GM21447 (cell line): ENCODE data around the gene PPFIBP2.

Experiments used
- ATAC-seq: cut with Tn5 transposase; IDR thresholded peaks from one replicate; pipeline ENCODE4 v1.9.1; 2021; ENCODE audit not compliant: unreplicated experiment

The PPFIBP2 gene

DNA sequence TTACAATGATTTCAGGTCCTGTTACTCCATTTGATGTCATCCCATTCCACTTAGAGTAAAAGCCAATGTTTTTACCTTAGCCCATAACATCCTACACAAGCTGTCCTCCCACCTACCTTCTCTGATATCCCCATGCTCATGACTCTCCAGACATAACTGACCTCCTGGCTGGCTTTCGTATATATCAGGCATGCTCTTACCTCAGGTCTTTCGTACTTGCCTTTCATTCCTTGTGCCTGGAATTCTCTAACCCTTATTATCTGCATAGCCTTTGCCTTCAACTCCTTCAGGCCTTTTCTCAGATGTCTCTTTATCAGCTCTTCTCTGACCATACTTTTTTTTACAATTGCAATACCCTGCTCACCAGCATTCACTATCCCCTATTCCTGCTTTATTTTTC lies 169.8 kb downstream of the PPFIBP2 start:
- no peak for ATAC-seq

DNA sequence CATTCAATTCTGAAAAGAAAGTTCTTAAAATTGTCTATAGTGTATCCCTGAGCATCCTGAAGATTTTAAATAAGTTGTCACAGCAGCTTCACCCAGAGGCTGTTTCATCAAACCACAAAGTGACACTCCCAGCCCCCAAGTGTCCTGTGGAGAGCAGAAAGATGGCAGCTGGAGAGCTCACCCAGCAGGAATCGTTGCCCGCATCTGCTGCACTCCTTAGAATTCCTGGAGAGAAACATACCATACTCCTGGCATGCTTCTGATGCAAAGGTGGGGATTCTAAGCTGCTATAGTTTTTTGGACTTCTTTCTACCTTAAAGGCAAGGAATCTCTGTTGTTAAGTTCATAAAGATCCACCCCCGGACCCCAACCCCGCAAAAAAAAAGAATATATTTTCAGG lies 173.0 kb downstream of the PPFIBP2 start:
- ATAC-seq, result no peak

DNA sequence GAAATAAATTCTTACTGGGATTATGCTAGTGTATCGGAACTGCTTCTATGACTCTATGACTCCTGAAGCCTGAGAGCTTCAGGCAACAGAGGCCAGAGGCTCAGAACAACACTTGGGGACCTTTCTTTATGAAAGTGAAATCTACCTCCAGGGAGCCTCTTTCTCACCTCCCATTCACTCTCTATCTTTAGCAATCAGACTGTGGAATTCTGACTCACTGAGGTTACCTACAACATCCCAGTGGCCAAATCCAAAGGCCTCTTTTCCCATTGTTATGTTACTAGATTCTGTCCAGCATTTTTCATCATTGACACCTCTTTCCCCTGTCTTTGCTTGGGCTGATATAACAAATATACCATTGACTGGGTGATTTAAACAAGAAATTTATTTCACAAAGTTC lies 173.6 kb downstream of the PPFIBP2 start:
- ATAC-seq, result no peak

GRCh38 chr11:7688238-7688826 lies 174.5 kb downstream of the PPFIBP2 start:
- no peak for ATAC-seq

DNA sequence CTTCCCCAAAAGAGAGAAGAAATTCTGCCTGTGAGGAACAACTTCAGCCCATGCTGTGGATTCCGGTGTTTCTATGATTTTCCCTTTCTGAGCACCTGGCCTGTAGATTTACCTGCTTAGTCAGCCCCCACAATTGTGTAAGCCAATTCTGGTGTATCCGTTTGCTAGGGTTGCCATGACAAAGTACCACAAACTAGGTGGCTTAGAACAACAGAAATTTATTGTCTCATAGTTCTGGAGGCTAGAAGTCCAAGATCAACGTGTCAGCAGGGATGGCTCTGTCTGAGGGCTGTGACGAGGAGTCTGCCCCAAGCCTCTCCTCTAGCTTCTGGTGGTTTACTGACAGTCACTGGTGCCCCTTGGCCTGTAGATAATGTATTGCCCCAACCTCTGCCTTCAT lies 175.4 kb downstream of the PPFIBP2 start:
- no peak for ATAC-seq

GRCh38 chr11:7690648-7691047 lies 176.8 kb downstream of the PPFIBP2 start:
- no peak for ATAC-seq

GRCh38 chr11:7691759-7692350 lies 178.1 kb downstream of the PPFIBP2 start:
- ATAC-seq, result no peak

GRCh38 chr11:7692426-7692825 lies 178.6 kb downstream of the PPFIBP2 start:
- ATAC-seq, result no peak

- no peak for ATAC-seq
These were observed 180.4 kb downstream of the PPFIBP2 start for GRCh38 chr11:7694235-7694634.

DNA sequence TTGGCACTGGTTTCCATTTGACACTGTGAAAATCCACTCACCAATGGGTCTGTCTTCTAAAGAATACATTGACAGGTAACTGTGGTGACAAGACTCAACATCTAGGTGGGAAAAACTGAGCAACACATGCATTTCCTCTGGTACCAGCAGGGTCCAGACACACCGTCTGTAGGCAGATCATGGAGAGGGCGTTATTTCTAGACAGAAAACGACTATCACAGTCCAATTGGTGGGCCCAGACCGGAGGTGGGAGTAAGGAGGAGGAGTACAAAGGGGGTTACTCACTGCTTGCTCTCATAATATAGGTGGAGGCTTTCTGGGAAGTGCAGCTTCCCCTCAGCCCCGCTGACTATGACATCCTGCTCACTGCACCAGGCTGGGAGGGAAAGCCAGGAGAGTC lies 182.6 kb downstream of the PPFIBP2 start:
- no peak for ATAC-seq
